ENCODE results near the gene OR52E1.

GRCh38 chr11:5107285-5107684 lies 37.9 kb downstream of the OR52E1 start:
- TF ChIP-seq GATA2 (IDR thresholded peaks at IDR 0.05; ENCODE audit: low read depth, low read length) (no peak), GATA3 (IDR thresholded peaks at IDR 0.05; ENCODE audit: low read depth, low read length) (no peak)
